ENCODE data around the gene SLIT3. TPM values are rescaled to one million over a fixed set of nuclear protein-coding genes. Genes with fewer than 3 reads are reported as not detected.

The SLIT3 gene
- total RNA-seq, 1 donor from 2014 or later = 3.3 TPM

DNA sequence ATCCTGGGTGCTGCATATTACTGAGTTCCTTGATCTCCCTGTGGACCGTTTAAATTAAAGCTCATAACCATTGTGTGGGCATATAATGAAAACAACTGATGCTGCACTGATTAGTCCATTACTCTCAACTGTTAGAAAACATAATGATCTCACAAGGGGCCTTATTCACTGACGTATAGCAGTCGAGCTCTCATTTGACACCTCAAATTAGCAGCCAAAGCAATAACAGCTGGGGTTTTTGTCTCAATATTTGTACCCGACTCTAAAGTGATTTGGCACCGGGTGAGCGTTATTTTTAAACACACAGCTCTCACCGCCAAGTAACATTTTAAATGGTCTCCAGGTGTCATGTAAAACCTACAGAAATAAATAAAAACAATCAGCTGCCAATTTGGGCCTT lies 469.6 kb downstream of the SLIT3 start:
- no peak for DNase-seq (ENCODE audit: low read depth)

DNA sequence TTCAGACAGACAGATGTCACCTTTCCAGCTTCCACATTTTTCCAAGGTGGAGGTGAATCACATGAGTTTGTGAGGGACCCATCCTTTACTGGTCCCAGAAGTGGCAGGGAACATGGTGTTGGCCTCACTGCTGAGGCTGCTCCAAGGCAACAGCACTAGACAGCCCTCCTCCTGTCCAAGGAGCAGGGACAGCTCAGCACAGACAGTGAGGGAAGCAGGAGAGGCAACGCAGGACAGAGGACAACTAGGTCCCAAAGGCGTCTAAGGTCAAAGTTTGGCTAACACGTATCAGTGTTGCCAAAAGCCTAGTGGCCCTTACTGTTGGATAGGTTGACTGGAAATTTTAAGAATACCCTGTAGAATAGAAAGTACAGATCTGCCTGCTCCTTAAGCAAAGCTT lies 470.1 kb downstream of the SLIT3 start:
- DNase-seq (ENCODE audit: low read depth) = no peak

DNA sequence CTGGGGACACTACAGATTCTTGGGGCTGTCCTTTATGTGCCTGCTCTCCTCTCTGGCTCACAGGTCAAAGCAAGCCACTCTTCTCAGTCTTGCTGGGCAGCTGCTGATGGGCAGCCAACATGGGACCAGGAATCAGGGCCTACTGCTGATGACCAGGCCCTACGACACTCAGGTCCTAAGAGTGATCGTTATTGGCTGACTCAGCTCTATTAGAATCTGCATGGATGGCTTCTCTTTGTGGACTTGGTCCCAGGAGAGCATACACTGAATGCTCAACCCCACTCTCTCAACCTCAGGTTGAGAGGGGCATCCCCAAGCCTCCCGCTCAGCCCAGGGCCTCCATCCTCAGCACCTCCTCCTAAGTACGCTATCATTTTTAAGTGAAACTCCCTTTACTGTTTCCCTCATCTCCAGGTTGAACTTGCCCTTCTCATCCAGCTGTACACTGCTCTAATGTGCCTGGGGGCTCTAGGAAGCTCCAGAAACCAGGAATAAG lies 471.0 kb downstream of the SLIT3 start:
- no peak for DNase-seq (ENCODE audit: low read depth)

DNA sequence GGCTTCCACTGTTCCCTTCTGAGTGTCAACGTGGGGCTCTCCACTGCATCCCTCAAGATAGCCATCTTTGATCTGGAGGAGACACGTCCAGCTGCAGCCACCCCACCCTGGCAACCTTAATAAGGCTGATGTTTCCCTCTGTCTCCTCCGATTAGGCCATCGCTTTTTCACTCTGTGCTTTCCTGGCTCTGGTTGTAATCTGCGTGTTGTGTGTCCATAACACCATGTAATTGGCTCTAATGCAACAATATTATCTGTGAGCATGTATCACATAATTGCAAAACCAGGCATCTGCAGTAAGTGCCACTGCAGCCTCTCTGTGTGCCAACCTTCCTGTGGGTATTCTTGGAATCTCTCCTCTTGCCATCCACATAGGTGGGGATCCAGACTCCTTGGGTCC lies 471.9 kb downstream of the SLIT3 start:
- no peak for DNase-seq (ENCODE audit: low read depth)

DNA sequence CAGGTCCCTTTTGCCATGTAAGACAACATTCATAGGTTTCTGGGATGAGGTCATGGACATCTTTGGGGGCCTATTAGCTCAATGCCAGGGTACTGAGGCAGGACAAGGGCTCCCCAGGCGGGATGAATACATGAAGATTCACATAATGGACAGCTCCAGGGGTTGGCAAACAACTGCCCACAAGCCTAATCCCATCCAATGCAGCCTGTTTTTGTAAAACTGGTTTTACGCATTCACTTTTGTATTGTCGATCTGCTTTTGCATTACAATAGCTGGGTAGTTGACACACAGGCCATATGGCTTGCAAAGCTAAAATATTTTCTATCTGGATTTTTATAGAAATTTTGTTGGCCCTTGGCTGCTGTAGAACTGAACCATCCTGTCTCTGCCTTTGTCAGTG lies 473.3 kb downstream of the SLIT3 start:
- no peak for DNase-seq (ENCODE audit: low read depth)

DNA sequence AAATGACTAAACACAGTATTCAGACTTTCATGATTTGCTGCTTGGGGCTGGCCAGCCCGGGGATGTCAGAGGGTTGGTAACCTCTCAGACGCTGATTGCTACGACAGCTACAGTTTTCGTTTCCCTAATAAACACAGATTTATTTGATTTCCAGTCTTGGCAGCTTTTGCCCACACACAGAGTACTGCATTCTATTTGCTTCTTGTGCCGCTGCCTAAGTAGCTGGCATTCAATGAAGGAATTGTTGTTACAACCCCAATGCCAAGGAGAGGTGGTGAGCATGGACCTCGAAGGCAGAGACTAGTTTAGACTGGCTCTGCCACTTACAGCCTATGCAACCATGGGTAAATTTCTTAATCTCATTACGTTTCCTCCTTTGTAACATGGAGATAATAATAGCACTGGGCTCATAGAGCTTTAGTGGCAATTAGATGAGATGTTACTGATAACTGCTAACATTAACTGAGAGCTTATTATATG lies 474.7 kb downstream of the SLIT3 start:
- DNase-seq (ENCODE audit: low read depth) = peak; percentile 43

DNA sequence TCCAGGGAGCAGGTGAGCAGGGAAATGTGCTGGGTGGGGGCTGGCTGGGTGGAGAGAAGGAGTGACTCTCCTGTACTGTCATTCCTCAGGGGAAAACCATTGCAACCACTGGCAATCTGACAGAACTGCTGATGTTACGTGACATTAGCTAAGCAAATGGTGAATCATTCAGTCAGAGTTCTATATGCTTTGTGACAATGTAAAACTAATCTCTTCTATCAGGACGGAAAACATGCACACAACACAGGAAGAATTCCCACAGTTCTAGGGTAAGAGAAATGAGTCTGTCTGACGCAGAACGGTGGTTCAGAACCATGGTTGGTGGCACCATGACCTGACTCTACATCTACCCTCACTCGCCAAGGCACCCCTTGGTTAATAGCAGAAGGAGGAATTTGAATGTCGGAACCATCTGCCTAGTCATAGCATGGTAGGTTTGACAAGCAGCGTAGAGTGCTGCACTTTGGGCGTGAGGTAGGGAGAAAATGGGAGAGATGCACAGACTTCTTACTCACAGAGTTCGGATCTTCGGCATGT lies 478.1 kb downstream of the SLIT3 start:
- DNase-seq (ENCODE audit: low read depth) = no peak

DNA sequence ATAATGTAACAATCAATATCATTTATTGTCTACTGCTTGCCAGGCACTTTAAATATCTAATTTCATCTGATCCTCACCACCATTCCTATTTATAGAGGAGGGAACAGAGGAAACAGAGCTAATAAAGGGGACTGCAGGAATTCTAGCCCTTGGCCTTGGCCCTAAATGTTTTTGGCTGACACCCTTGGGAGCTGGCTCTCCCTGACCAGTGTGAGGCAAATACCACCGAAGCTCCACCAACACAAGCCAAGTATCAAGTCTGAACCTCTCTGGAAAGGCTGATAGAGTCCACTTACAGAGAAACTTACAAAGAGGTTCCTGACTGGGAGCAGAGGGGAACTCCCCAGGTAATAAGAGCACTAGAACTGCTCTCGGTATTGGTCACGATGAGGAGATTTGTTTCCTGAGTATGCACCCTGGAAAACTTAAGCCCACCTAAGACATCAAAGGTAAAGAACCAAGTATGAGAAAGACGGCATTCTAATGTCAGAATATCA lies 478.6 kb downstream of the SLIT3 start:
- no peak for DNase-seq (ENCODE audit: low read depth)

DNA sequence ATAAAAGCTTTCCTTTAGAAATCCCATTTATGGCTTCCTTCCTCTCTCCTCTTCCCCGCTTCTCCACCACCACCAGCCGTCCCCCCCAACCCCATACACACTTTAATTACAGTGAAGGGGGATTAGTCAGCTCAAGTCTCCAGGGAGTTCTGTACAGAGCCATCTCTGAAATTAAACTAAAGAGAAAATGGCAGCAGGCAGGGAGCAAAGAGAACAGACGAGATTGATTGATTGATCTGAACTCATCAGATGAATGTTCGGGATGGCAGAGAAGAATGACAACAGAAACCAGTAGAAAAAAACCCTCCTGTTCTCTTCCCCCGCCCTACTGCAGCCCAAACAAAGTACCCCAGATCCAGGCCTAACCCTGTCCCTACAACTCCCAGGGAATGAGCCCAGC lies 480.1 kb downstream of the SLIT3 start:
- no peak for DNase-seq (ENCODE audit: low read depth)

DNA sequence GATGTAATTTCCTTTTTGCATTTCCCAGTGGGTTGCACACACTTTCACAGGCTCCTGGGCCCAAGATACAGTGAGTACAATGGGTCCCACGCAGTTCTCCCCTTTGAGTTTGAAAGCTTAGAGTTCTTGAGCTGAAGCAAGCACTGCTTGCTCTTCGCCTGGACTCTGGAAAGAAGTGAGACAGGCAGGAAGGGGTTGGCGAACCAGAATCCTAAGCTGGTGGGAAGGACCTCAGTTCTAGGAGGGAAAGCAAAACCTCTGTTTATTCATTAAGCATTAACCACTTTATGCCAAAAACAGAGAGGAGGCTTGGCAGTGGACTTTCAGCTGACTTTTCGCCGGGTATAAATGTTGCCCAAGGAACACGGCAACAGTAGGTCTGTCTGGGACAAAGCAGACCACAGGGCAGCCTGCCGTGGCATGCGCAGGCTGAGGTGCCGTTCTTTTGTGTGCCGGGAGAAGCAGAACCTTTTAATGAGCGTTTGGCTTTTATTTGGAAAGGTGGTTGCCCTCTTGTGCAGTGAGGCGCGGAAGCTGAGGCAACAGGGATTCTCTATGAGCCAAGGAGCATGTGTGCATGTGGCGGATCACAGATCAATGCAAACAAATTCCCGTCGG lies 481.8 kb downstream of the SLIT3 start:
- DNase-seq (ENCODE audit: low read depth) = peak; percentile 79

DNA sequence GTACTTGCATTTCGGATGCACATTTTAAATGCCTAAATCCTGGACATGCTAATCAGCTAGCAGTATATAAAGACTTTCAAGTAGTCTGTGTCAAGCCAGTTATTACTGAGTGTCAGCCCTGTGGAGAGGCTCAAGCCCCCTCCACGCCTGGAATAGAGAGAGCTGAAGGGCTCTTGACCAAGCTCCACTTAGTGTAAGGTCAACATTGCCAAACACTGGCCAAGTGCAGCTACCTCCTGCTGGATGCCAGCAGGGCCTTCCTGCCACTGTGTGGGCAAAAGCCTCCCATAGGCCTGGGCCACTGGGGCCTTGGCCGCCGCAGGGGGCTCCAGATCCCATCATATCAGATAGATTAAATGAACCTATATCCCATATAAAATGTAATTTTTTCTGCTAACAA lies 482.4 kb downstream of the SLIT3 start:
- peak; percentile 9 for DNase-seq (ENCODE audit: low read depth)

DNA sequence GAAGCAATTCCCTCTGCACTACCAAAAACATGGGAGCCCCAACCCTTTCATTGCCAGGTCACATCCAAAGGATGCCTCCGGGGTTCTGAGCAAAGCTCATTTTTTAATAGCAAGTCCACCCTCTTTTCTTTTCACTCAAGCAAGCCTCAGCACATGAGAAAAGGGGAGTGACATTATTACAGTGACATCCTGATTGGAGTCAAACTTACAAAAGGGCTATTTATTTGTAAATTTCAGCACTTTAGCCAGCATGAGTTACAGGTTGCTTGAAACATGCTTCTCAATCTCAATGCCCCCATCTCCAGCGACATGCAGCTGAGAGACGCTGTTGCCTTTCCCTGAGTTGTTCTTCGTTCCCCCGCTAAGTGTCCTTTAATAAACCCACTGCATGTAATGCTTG lies 483.3 kb downstream of the SLIT3 start:
- DNase-seq (ENCODE audit: low read depth) = no peak

DNA sequence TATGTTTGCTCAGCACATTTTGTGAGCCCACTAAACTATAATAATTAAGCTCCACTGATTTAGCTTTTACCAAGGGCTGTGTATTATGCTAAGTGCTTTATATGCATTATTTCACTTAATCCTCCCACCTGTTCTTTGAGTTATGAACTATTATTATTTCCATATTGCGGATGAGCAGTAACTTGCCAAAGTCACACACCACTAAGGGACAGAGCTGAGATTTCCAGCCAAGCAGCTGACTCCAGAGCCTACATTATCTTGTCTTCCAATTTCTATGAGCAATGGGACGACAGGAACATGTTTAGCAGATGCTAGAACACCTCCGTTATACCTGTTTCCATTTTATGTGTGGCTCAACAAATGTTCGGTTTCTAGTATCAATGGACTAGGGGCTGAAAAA lies 484.3 kb downstream of the SLIT3 start:
- no peak for DNase-seq (ENCODE audit: low read depth)

DNA sequence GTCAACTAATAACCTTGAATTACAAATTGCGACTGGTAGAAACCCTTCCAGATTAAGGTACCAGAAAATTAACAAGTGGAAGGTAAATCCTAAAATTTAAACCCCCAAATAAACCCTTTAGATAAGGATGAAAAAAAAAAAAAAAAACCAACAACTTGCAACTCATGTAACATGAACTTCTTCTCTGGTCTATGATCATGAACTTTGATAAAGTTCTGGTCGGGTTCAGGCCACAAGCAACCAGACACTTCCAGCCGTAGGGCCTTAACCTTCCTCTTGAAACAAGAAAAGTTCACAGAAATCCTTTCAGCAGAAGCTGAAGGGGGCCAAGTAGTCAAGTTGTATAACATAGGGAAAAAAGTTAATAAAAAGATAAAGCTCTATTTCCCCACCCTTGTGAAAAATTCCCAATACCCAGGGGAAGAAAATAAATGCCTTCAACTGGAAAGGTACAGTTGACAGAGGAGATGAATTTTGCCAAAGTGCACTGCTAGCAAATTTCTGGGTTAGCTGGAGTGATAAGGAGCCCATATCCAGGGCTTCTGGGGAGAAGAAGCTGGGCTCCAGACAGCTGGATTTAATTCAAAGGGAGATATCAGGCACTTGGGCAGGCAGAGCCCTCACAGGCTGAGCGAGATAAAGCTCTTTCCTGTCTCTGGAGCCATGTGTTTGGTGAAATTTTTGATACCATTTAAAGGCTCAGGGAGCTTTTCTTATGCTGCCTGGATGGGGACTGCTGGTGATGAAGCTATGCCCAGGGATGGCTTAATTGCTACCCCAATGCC lies 487.6 kb downstream of the SLIT3 start:
- DNase-seq (ENCODE audit: low read depth) = no peak

DNA sequence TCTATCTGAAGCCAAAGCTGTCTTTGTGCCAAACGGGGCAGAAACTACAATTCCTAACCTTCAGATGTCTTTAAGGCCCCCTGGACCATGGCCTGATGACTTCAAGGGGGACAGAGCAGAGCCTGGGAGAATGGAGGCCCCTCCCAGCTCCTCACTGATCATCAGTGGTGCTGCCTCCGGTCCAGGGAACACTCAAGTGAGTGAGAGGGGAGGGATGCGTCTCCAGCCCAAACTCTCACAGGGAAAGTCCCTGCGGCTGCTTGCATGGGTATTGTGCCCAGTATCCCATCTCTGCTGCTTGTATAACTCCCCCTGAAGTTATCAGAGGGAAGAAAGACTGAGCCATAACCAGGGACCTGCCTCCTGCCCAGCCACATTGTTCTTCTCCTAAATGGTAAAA lies 490.3 kb downstream of the SLIT3 start:
- no peak for DNase-seq (ENCODE audit: low read depth)

DNA sequence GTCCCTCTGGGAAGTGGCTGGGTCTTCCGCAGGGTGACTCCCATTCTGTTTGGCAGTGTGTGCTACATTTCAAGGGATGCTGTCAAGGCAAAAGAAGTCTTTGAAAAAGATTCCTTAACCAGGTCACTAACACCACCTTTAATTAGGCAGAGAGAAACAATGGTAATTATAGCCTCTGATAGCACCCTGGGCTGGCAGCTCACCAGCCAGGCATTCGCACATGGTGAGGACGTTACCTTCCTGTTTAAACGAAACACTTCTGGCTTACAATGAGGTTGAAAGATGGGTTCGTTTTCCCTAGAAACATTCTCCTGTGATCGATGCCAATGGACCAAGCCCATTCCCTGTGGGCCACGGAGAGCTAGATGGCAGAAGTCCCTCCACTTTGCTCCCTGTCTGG lies 491.7 kb downstream of the SLIT3 start:
- DNase-seq (ENCODE audit: low read depth) = no peak

DNA sequence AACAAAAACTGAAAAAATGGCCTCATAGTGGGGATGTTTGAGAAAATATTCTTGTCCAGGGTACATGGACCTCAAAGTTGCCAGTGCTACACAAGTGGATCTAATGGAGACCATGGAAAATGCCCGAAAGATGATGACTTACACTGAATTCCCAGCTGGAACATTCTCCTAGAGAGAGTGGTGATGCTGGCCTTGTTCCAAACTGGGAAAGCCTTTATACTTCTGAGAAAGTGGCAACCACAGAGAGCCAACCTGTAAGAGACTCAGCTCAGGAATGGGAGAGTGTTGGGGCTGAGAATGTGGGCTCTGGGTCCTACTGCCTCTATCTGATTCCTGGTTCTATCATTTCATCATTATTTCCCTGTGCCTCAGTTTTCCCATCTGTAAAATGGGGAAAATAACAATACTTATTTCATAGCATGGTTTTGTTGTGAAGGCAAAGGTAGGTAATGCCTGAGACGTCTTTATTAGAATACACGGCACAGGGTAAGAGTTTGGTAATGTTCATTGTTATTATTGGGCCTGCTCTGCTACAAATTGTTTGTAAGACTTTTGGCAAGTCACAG lies 492.8 kb downstream of the SLIT3 start:
- DNase-seq (ENCODE audit: low read depth) = no peak

DNA sequence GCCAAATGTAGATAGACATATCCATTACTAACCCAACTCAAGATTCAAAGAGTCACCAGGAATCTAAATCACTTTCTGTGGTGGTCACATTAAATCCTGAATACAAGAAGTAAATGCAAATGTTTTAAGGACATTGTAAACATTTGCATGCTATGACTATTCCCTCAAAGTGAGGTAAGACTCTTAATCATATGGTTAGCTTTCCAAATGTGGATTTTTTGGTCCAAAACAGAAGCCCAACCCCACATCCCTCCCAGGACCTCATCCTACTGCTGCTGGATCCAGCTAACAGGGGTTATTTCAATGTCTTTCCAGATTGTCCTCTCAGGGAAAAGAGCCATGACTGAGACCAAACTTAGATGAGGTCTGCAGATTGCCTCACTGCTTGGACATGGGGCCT lies 493.7 kb downstream of the SLIT3 start:
- DNase-seq (ENCODE audit: low read depth) = no peak

DNA sequence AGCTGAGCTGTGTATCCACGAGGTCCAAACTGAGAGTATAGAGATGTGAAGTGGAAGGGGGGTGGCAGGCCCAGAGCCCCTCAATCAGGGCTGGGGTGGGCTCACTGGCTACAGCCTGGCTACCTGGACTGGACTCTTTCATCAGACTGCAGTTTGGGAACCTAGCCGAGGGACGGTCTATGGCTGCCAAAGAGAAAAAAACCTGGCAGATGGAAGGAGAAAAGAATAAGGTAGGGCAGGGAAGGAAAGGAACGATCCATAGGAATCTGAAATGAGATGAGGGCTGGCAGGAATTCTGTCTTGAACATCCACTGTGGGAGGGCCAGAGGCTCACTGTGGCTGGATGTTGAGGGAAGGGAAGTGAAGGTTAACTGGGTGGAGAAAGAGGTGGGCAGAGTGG lies 497.4 kb downstream of the SLIT3 start:
- DNase-seq (ENCODE audit: low read depth) = no peak

DNA sequence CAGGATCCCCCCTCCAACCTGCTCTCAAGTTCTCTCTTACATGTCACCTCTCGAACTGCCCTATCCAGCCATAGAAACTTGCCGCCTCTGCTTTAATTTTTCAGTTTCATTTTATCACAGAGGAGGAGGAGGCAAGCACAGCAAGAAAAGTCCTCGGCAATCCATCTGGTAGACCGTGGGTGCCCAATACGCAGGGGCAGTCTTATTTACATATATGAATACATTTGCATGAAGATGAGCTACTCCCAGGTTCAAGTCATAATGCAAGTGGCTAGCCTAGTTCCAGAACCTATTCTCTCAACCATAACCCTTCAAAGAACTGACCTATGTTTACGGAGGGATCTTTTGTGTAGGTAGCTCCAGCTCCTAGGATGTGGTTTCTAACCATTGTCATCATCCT lies 498.6 kb downstream of the SLIT3 start:
- DNase-seq (ENCODE audit: low read depth) = no peak

DNA sequence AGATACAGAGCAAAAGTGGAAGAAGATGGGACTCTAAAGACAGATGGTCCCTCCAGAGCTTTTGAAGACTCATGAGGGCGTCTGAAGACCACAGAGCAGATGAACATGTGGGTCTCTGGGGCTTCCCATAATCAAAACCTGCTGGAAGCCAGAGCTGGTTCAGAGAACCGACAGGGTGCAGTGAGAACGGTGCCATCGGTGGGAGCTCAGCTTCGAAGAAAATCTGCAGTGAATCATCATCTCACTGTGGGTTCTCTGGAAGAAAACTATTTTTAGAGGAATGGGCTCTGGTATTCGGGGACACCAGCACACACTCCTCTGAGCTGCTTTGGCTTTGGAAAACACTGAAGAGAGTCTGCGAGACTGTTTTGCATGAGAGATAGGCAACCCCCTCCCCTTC lies 499.4 kb downstream of the SLIT3 start:
- DNase-seq (ENCODE audit: low read depth) = no peak

DNA sequence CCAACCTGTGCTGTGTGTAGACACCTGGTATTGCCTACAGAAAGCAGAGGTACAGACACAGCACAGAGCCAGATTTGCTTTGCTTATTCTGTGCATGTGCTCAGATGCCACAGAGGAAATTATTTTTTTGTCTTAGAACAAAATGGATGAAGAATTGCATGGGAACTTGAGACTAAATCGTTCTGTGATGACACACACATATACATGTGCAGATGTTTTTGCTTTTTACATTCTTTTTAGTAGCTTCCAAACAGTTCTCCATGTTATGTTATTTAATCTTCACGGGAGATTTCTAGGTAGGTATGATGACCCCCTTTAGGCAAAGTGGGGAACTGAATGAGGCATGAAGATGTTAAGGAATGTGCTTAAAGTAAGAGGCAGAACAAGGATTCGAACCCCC lies 500.2 kb downstream of the SLIT3 start:
- DNase-seq (ENCODE audit: low read depth) = no peak

Measured in renal cortical epithelial cell (primary cell).